HTR-8/SVneo (cell line): ENCODE measurements around the gene RNF225.
A peak's percentile ranks its signal among the peaks of the same experiment; 100 is the strongest.
"Not testable (repeated sequence)": the region's sequence is repeated elsewhere in the genome, so short reads cannot be mapped to it uniquely, and the experiment has no call there.

Experiments used
- DNase-seq: peaks from one replicate; pipeline ENCODE4 v3.0.0; 2011; ENCODE audit warnings: low spot score, mixed read lengths; ENCODE audit not compliant: insufficient read length
- FAIRE-seq: peaks from 2 replicates; lab custom pipeline; 2011; peaks lifted over from hg19 to GRCh38; lab: Jason Lieb, UNC

Gene RNF225

GRCh38 chr19:58406818-58407657 lies 11.6 kb downstream of the RNF225 start:
- FAIRE-seq (no peak), DNase-seq (no peak)

GRCh38 chr19:58407658-58408151 lies 12.2 kb downstream of the RNF225 start:
- DNase-seq, result no peak
- FAIRE-seq, result no peak

DNA sequence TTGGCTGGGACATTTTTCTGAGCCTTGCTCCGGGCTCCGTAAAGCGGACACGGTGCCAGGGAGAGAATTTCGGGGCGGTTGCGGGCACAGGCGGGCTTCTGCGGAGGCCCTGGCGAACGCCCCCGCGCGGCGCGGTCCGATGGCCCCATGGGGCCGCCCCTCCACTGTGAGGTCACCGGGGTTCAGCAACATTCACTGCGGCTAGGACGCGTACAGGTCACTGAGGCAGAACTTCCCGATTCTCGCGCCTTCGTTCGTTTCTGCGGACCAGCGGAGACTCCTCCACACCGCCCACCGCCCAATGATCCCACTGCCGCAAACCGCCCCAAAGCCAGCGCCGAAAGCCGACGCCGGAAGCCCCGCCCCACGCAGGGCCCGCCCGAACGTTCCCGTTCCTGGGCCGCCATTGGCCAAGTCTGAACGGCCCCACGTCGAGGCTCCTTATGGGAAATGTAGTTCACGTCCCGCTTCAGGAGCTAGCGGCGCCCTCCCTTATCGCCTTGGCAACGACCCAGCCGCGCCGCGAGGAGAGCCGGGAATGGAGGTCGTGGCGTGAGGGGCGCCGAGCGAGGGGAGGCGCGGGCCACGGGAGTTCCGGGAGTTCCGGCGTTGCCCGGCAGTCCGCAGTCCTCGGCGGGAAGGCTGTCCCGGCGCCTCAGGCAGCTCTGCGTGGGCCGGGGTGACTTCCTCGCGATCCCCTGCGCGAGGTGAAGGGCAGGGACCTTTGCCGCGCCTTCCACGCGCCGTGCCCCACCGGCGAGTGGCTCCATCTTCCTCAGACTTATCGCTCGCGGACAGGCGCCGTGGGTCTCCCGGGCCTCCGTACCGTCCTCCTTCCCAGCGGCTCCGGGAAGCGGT lies 12.9 kb downstream of the RNF225 start, which contains the start of gene ZNF584:
Gene ZNF584 (plus strand): TSS at position 498 of the 858 bp plus-strand sequence. CDS start 499 bp downstream, outside the sequence.
- DNase-seq (peak; percentile 92), FAIRE-seq (peak; percentile 55)

DNA sequence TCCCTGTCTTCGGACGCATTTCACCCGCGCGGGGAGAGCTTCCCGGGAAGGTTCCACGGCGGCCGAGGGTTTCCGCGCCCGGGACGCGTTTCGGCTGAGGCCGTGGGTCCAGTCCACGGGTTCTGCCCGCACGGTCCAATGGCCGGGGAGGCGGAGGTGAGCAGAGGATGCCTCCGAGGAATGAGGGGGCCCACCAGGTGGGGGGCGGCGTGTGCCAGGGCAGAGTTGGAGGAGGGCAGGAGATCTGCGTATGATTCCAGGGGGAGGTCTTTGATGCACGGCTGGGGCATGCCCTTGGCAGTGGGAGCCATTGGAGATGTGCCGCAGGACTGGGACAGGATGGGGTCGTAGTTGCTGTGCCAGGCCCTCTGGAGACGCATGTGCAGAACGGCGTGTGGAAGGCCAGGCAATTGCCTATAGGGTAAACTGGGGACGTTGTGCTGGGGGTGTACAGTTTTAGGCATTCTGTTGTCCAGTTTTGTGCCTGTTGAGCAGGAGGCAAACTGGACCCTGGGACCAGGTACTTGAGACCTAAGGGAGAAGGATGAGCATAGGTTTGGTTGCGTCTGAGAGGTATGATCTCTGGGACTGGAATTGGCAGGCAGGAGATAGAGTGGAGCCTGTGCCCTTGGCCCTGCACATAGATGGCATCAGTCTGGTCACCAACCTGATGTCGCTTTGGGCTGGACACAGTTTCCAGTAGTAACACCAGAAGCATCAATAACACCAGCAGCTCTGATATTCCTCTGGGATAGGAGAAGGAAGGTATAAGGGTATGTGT lies 13.7 kb downstream of the RNF225 start:
- no peak for DNase-seq
- no peak for FAIRE-seq

DNA sequence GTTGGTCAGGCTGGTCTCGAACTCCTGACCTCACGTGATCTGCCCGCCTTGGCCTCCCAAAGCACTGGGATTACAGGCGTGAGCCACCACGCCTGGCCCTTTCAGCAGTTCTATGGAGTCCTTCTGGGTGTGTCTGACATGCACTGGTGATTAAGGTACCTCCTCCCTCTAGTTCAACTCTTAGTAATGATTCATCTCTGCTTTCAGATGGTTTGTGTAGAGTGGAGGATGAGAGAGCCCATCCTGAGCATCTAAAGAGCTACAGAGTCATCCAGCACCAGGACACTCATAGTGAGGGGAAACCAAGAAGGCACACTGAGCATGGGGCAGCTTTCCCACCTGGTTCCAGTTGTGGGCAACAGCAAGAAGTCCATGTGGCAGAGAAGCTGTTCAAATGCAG lies 21.1 kb downstream of the RNF225 start:
- FAIRE-seq (no peak), DNase-seq (no peak)

- no peak for DNase-seq
- no peak for FAIRE-seq
These were observed 21.6 kb downstream of the RNF225 start for GRCh38 chr19:58417071-58417470.

DNA sequence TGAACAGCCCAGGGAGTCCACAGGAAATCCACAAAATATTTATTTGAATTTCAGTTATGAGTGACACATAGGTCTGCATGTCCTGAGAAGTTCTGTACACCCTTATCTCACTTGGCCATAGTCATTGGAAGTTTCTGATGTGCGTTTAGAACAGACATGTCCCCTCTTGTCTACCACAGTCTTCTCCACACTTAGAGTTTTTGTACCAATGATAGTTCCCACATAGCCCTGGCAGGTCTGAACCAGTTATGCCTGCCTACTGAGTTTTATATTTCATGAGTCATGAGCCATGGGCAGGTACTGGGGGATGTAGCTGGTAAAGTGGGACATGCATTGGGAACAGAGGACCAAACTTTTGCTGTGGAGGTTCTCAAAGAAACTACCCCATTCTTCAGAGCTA lies 33.2 kb downstream of the RNF225 start:
- no peak for DNase-seq
- FAIRE-seq, result no peak

DNA sequence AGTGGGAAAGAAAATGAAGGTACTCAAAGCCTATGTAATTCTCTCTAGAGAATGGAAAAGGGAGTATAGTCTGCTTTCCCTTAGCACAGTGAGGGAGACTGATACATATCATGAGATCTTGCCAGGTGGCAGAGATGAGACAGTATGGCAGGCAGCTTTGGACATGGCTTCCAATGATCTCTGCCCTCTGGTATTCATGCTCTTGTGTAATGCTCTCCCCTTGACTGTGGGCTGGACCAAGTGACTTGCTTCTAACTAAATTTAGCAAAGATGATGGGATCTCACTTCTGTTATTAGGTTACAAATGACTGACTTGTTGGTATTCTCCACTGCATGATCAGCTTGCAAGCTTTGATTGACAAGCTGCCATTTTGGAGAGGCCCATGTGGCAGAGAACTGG lies 34.3 kb downstream of the RNF225 start:
- DNase-seq (no peak), FAIRE-seq (no peak)

DNA sequence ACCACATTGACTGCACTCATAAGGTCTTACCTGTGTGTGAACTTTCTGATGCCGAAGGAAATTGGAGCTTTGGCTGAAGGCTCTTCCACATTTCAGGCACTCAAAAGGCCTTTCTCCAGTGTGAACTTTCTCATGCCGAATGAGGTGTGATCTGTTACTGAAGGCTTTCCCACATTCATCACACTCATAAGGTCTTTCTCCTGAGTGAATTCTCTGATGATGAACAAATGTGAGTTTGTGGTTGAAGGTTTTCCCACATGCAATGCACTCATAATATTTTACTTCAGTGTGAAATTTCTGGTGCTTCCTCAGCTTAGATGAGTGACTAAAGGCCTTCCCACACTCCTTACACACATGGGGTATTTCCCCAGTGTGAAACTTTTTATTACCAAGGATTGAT lies 38.8 kb downstream of the RNF225 start:
- DNase-seq (no peak), FAIRE-seq (no peak)

DNA sequence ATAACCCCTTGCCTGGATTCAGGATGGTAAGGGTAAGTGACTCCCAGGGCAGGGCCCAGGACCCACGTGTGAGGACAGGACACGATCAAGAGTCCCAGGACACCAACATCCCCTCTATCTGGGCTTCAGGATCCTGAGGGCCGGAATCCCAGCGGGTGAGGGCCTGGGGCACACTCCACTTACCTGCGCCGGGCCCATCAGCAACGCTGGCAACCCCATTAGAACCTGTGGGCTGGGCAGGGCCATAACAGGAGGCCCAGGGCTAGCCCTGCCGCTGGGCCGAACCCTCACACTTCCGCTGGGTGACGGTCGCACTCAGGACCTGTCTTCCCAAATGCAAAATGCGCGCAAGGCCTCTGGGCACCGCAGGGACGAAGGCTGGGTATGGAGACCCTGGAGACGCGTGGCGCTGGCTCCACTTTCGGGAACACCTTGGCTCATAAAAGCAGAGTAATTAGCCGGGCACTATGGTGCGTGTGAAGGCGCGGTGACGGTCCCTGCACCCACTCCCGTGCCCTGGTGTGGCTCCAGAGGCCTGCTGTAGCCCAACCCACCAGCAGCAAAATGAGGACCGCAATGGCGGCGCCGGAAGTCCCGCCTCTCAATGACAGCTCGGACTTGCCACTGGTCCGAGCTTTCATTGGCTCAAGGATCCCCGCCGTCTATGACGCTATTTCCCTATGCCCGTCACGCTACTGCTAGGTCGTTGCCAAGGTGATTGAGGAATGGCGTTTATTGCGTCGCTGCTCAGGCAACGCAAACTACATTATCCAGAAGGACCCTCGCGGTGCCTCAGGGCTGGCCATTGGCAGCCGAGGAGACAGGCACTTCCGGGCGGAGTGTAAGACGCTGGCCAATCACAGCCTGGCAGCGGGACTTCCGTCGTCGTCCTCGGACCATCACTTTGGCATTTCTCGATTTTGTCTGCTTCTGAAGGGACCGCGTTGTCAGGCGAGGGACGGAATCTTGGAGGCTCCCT lies 44.4 kb downstream of the RNF225 start, which contains the start of gene ZNF132:
Gene ZNF132 (minus strand): TSS at position 578 of the 979 bp plus-strand sequence. CDS start 332 bp downstream, at position 246.
- DNase-seq, result peak; percentile 96
- FAIRE-seq, result peak; percentile 98

GRCh38 chr19:58440556-58440955 lies 45.1 kb downstream of the RNF225 start:
- no peak for DNase-seq
- no peak for FAIRE-seq

DNA sequence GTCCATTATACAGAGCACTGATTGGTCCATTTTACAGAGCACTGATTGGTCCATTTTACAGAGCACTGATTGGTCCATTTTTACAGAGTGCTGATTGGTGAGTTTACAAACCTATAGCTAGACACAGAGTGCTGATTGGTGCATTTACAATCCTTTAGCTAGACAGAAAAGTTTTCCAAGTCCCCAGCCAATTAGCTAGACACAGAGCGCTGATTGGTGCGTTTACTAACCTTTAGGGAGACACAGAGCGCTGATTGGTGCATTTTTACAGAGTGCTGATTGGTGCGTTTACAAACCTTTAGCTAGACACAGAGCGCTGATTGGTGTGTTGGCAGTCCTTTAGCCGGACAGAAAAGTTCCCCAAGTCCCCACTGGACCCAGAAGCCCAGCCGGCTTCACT lies 47.5 kb downstream of the RNF225 start:
- not testable (repeated sequence) for FAIRE-seq

More for the DNA sequence above, 47.5 kb downstream of the RNF225 start:
- DNase-seq, result not testable (repeated sequence)
